Measurements from ENCODE around the gene GALNT18. TPM values are rescaled to one million over a fixed set of nuclear protein-coding genes. Genes with fewer than 3 reads are reported as not detected.

GALNT18 gene
- total and polyA plus RNA-seq, 4 donors, result 17.7 to 109 (median 63.7) TPM

DNA sequence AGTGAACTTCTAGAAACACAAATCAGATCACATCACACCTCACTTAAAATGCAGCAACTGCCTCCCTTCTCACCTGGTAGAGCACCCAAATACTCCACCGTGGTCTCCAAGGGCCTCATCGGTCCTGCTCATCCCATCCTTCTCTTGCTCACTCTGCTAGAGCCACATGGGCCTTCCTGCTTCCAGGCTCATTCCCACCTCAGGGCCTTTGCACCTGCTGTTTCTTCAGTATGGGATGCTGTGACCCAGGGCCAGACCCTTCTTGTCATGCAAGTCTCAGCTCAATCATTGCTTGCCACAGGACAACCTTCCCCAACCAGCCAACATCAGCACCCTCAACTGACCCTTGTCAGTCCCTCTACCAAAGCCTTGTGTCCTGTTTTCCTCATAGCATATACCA is 124.9 kb downstream of the GALNT18 start:
- no peak for ATAC-seq (ENCODE audit: insufficient read depth, low FRiP score)
- TF ChIP-seq, protein P1, sequence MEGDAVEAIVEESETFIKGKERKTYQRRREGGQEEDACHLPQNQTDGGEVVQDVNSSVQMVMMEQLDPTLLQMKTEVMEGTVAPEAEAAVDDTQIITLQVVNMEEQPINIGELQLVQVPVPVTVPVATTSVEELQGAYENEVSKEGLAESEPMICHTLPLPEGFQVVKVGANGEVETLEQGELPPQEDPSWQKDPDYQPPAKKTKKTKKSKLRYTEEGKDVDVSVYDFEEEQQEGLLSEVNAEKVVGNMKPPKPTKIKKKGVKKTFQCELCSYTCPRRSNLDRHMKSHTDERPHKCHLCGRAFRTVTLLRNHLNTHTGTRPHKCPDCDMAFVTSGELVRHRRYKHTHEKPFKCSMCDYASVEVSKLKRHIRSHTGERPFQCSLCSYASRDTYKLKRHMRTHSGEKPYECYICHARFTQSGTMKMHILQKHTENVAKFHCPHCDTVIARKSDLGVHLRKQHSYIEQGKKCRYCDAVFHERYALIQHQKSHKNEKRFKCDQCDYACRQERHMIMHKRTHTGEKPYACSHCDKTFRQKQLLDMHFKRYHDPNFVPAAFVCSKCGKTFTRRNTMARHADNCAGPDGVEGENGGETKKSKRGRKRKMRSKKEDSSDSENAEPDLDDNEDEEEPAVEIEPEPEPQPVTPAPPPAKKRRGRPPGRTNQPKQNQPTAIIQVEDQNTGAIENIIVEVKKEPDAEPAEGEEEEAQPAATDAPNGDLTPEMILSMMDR (IDR thresholded peaks at IDR 0.05; ENCODE audit: control extremely low read depth, extremely low read depth), result no peak
- WGBS, 2 donors, result 98 to 100% methylated on average over 2 of the region's 2 CpGs

DNA sequence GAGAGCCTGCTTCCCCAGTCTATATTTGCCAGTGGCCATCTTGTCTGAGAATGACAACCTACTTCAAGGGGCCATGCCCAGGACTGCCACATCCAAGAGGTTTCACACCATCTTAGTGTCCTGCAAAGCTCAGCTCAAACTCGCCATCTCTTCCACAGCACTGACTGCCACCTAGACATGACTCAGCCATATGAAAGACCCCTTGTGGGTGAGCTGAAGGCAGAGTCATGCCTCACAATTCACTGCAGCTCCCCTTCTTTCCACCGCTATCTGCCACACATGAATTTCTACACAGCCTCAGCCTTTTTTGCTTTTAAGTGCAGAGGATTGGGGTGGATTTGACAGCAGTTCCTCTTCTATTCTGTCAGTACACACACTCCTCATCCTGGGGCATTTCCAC is 127.5 kb downstream of the GALNT18 start:
- no peak for DNase-seq
- Histone ChIP-seq H3K36me3 (ENCODE audit: control insufficient read depth in 4 of 4, insufficient read depth in 4 of 4, low read length in 4 of 4) (no peaks in the 10 kb centered on the region), H3K27me3 (ENCODE audit: control insufficient read depth in 3 of 3, insufficient read depth in 3 of 3, low read length in 2 of 3) (no peaks in the 10 kb centered on the region), H3K9ac (ENCODE audit: insufficient read depth in 1 of 2, low read length in 2 of 2) (no peak overlapping the region), H3K4me3 (no peak overlapping the region), H3K27ac (ENCODE audit: low read depth in 1 of 2, low read length in 1 of 2) (no peak overlapping the region), H3K4me1 (ENCODE audit: control insufficient read depth in 5 of 5, insufficient read depth in 5 of 5, low read length in 5 of 5) (peaks cover 0 to 11% (median 0%) of the 10 kb centered on the region in 5 donors), H3K9me3 (ENCODE audit: control insufficient read depth in 4 of 4, insufficient read depth in 3 of 4, low read length in 3 of 4) (peaks cover 0 to under 1% (median 0%) of the 10 kb centered on the region in 4 donors)
- ATAC-seq (ENCODE audit: insufficient read depth, low FRiP score), result no peak
- WGBS, 2 donors, result 91 to 92% methylated on average over 2 of the region's 2 CpGs
- TF ChIP-seq, protein P1 (IDR thresholded peaks at IDR 0.05; ENCODE audit: control extremely low read depth, extremely low read depth), result no peak

More for the DNA sequence above, 124.9 kb downstream of the GALNT18 start:
- peaks cover 0 to 18% (median 4%) of the 10 kb centered on the region in 5 donors for H3K4me1 ChIP-seq (ENCODE audit: control insufficient read depth in 5 of 5, insufficient read depth in 5 of 5, low read length in 5 of 5)
- no peak overlapping the region for H3K27ac ChIP-seq (ENCODE audit: low read depth in 1 of 2, low read length in 1 of 2)
- no peak for DNase-seq
- no peaks in the 10 kb centered on the region for H3K27me3 ChIP-seq (ENCODE audit: control insufficient read depth in 3 of 3, insufficient read depth in 3 of 3, low read length in 2 of 3)
- H3K9ac ChIP-seq (ENCODE audit: insufficient read depth in 1 of 2, low read length in 2 of 2), result no peak overlapping the region
- H3K4me3 ChIP-seq, result no peak overlapping the region
- H3K9me3 ChIP-seq (ENCODE audit: control insufficient read depth in 4 of 4, insufficient read depth in 3 of 4, low read length in 3 of 4), result peaks cover 0 to 3% (median 0%) of the 10 kb centered on the region in 4 donors
- no peaks in the 10 kb centered on the region for H3K36me3 ChIP-seq (ENCODE audit: control insufficient read depth in 4 of 4, insufficient read depth in 4 of 4, low read length in 4 of 4)

DNA sequence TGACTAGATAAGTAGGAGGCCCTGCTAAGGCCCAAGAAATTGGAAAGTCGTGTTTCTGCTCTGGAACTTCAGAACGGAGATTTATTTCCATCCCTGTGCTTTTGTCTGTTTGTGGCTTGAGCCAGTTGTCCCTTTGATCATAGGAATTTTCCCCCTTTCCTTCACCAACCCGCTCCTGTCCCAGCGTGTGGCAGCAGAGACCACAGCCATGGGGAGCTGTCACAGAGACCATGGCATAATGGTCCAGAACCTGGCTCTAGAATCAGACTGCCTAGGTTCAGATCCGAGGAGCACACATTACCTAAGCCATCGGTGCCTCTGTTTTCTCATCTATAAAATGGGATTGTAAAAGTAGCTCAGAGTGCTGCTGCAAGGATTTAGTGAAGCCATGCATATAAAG is 128.1 kb downstream of the GALNT18 start:
- 84 to 93% methylated on average over 6 of the region's 6 CpGs for WGBS, 2 donors
- ATAC-seq (ENCODE audit: insufficient read depth, low FRiP score) (no peak), DNase-seq (no peak)
- no peak overlapping the region for H3K4me3 ChIP-seq
- H3K27ac ChIP-seq (ENCODE audit: low read depth in 1 of 2, low read length in 1 of 2), result no peak overlapping the region
- H3K9ac ChIP-seq (ENCODE audit: insufficient read depth in 1 of 2, low read length in 2 of 2), result no peak overlapping the region
- no peaks in the 10 kb centered on the region for H3K9me3 ChIP-seq (ENCODE audit: control insufficient read depth in 4 of 4, insufficient read depth in 3 of 4, low read length in 3 of 4)
- no peaks in the 10 kb centered on the region for H3K36me3 ChIP-seq (ENCODE audit: control insufficient read depth in 4 of 4, insufficient read depth in 4 of 4, low read length in 4 of 4)
- H3K27me3 ChIP-seq (ENCODE audit: control insufficient read depth in 3 of 3, insufficient read depth in 3 of 3, low read length in 2 of 3), result no peaks in the 10 kb centered on the region
- H3K4me1 ChIP-seq (ENCODE audit: control insufficient read depth in 5 of 5, insufficient read depth in 5 of 5, low read length in 5 of 5), result peaks cover 0 to 13% (median 0%) of the 10 kb centered on the region in 5 donors
- TF ChIP-seq, protein P1 (IDR thresholded peaks at IDR 0.05; ENCODE audit: control extremely low read depth, extremely low read depth), result no peak

DNA sequence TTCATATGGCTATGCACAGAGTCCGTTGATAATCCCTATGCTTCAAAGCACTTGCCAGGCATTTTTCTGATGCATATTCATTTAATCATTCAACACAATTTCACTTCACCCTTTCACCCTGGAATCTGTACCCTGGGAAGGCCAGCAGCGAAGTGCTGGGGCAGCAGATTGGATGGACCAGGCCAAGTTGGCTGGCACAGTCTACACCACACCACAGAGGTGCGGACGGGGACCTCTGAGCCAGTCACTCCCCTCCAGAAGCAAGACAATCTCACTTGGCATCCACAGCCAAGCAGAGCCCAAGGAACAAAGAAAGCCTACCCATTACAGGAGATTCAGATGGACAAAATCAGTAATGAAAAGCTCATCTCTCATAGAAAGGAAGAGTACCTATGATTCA is 130.2 kb downstream of the GALNT18 start:
- ATAC-seq (ENCODE audit: insufficient read depth, low FRiP score), result no peak
- H3K27ac ChIP-seq (ENCODE audit: low read depth in 1 of 2, low read length in 1 of 2), result no peak overlapping the region
- no peak overlapping the region for H3K4me3 ChIP-seq
- H3K27me3 ChIP-seq (ENCODE audit: control insufficient read depth in 3 of 3, insufficient read depth in 3 of 3, low read length in 2 of 3), result no peaks in the 10 kb centered on the region
- no peak overlapping the region for H3K9ac ChIP-seq (ENCODE audit: insufficient read depth in 1 of 2, low read length in 2 of 2)
- no peaks in the 10 kb centered on the region for H3K9me3 ChIP-seq (ENCODE audit: control insufficient read depth in 4 of 4, insufficient read depth in 3 of 4, low read length in 3 of 4)
- no peak for DNase-seq
- WGBS, 2 donors, result 90 to 95% methylated on average over 4 of the region's 4 CpGs
- TF ChIP-seq, protein P1 (IDR thresholded peaks at IDR 0.05; ENCODE audit: control extremely low read depth, extremely low read depth), result no peak
- peaks cover 0 to 12% (median 0%) of the 10 kb centered on the region in 5 donors for H3K4me1 ChIP-seq (ENCODE audit: control insufficient read depth in 5 of 5, insufficient read depth in 5 of 5, low read length in 5 of 5)
- no peaks in the 10 kb centered on the region for H3K36me3 ChIP-seq (ENCODE audit: control insufficient read depth in 4 of 4, insufficient read depth in 4 of 4, low read length in 4 of 4)
